GM06990 (cell line): ENCODE results near the gene UQCR10.

Experiments
- DNase-seq: peaks from one replicate; pipeline ENCODE4 v3.0.0-alpha.2; 2011; ENCODE audit not compliant: insufficient read length; ENCODE audit errors: extremely low read depth
- H3K27me3 ChIP-seq: replicated peaks from 2 replicates; pipeline ENCODE4 v1.6.0; 2011; ENCODE audit warnings: low read length; ENCODE audit not compliant: control insufficient read depth, insufficient read depth
- H3K36me3 ChIP-seq: 2 replicates; pipeline ENCODE4 v1.5.1; 2011; ENCODE audit warnings: low read length; ENCODE audit not compliant: control insufficient read depth, insufficient read depth
- H3K4me3 ChIP-seq: replicated peaks from 2 replicates; pipeline ENCODE4 v1.5.1; 2011; ENCODE audit warnings: low read depth, mild to moderate bottlenecking, control low read depth, low read length
- CTCF ChIP-seq: IDR thresholded peaks from 2 replicates; pipeline ENCODE4 v1.5.1; 2011; ENCODE audit warnings: low read length, control low read depth, mild to moderate bottlenecking, inconsistent platforms; ENCODE audit not compliant: insufficient read depth, poor library complexity, severe bottlenecking

Gene UQCR10

GRCh38 chr22:29819501-29819900 is 52.3 kb downstream of the UQCR10 start:
- no peak for TF ChIP-seq CTCF
- DNase-seq = no peak
- Histone ChIP-seq H3K36me3 (peaks cover 22% of the 10 kb centered on the region), H3K27me3 (no peaks in the 10 kb centered on the region), H3K4me3 (no peak overlapping the region)
